Upper lobe of left lung (tissue), 6 donors: ENCODE results near the gene CCT8. TPM values are rescaled to one million over a fixed set of nuclear protein-coding genes. Genes with fewer than 3 reads are reported as not detected.
A peak's percentile ranks its signal among the peaks of the same experiment; 100 is the strongest.

Source experiments
- ATAC-seq, 2 donors: fragments of 200-7000 bp; cut with Tn5 transposase; one replicate each; pipeline ENCODE4 v1.9.1; 2022; ENCODE audit warnings: mild to moderate bottlenecking in 2 of 2, moderate library complexity in 2 of 2; ENCODE audit not compliant: low FRiP score in 2 of 2
- DNase-seq, 2 donors: peaks; one replicate each; pipeline ENCODE4 v3.0.0-alpha.2; 2019 to 2020
- H3K27ac ChIP-seq, 4 donors: fragments of 200-600 bp; sonication (generic); one replicate each; pipeline ENCODE4 v1.5.1; 2016 to 2019
- H3K27me3 ChIP-seq, 4 donors: fragments of 200-600 bp; sonication (generic); one replicate each; pipeline ENCODE4 v1.5.1; 2017 to 2019
- H3K36me3 ChIP-seq, 4 donors: fragments of 200-600 bp; sonication (generic); one replicate each; pipeline ENCODE4 v1.5.1; 2016 to 2019
- H3K4me1 ChIP-seq, 4 donors: fragments of 200-600 bp; sonication (generic); one replicate each; pipeline ENCODE4 v1.5.1; 2018 to 2019
- H3K4me3 ChIP-seq, 4 donors: fragments of 200-600 bp; sonication (generic); one replicate each; pipeline ENCODE4 v1.5.1; 2017 to 2019; ENCODE audit warnings: mild to moderate bottlenecking in 2 of 4, moderate library complexity in 1 of 4
- H3K9me3 ChIP-seq, 4 donors: fragments of 200-600 bp; sonication (generic); one replicate each; pipeline ENCODE4 v1.5.1; 2018 to 2019
- CTCF ChIP-seq, 6 experiments: fragments of 450-650 bp in 4 of 6; fragments of 200-600 bp in 2 of 6; sonication (generic) in 2 of 6; IDR thresholded peaks; one replicate each; pipeline ENCODE4 v1.5.1; 2016 to 2019; ENCODE audit warnings: antibody characterized with exemption in 6 of 6
- EP300 ChIP-seq, 4 donors: sonication (generic); formaldehyde crosslinking; IDR thresholded peaks; one replicate each; pipeline ENCODE4 v1.5.1; 2017; ENCODE audit warnings: antibody characterized with exemption in 4 of 4, control low read depth in 2 of 4
- POLR2A ChIP-seq, 4 donors: fragments of 450-650 bp; IDR thresholded peaks; one replicate each; pipeline ENCODE4 v1.5.1; 2016 to 2017; ENCODE audit warnings: antibody characterized with exemption in 4 of 4, mild to moderate bottlenecking in 2 of 4
- POLR2AphosphoS5 ChIP-seq, 2 donors: sonication (generic); formaldehyde crosslinking; IDR thresholded peaks; one replicate each; pipeline ENCODE4 v1.5.1; 2017; ENCODE audit warnings: antibody characterized with exemption in 2 of 2
- WGBS, 2 donors: methylation state at CpG; one replicate each; pipeline ENCODE4 v1.1.5; 2017 to 2018; 5-methylcytosine and 5-hydroxymethylcytosine counted together
- total RNA-seq, 6 donors: library from RNA; depleted of rRNA in 4 of 6; stranded (reverse); fragments of >200 nt in 4 of 6; gene quantifications; one replicate each; pipeline versions ENCODE4 v1.1.0 to v1.2.1, GENCODE V29; 2016 to 2021
- donor health status: DM: no; HTN: no; CAD: no; lungs with moderate emphysema.
- donor health status: DM: no; HTN: yes; CAD: no; lungs with severe emphysema.

CCT8 gene
- total RNA-seq, 6 donors from 2014 or later, result 39.8 to 133 (median 99.0) TPM

GRCh38 chr21:29096218-29097015 is 23.0 kb upstream of the CCT8 start:
- 74 to 86% methylated on average over 8 of the region's 8 CpGs for WGBS, 2 donors
- Histone ChIP-seq H3K9me3 (no peaks in the 10 kb centered on the region), H3K27me3 (no peaks in the 10 kb centered on the region), H3K27ac (no peak overlapping the region), H3K4me3 (no peak overlapping the region), H3K36me3 (no peaks in the 10 kb centered on the region), H3K4me1 (no peaks in the 10 kb centered on the region)
- peak in 1 of 2 donors; percentile 59 for ATAC-seq
- no peak for DNase-seq
- TF ChIP-seq EP300 (IDR thresholded peaks at IDR 0.05) (no peak), POLR2A (IDR thresholded peaks at IDR 0.05) (no peak), CTCF (IDR thresholded peaks at IDR 0.05) (no peak), POLR2AphosphoS5 (IDR thresholded peaks at IDR 0.05) (no peak)

GRCh38 chr21:29092102-29092959 is 18.9 kb upstream of the CCT8 start:
- WGBS, 2 donors, result 65 to 73% methylated on average over 9 of the region's 9 CpGs
- no peaks in the 10 kb centered on the region for H3K27me3 ChIP-seq
- ATAC-seq, result peak in 1 of 2 donors; percentile 23

GRCh38 chr21:29091033-29091432 is 17.6 kb upstream of the CCT8 start:
- WGBS, 2 donors, result 50 to 74% methylated on average over 1 of the region's 1 CpG
- no peak for DNase-seq
- H3K27ac ChIP-seq, result no peak overlapping the region
- H3K27me3 ChIP-seq, result no peaks in the 10 kb centered on the region
- TF ChIP-seq CTCF (IDR thresholded peaks at IDR 0.05), result no peak
- no peak for TF ChIP-seq POLR2AphosphoS5 (IDR thresholded peaks at IDR 0.05)
- H3K9me3 ChIP-seq, result no peaks in the 10 kb centered on the region
- H3K4me1 ChIP-seq, result peaks cover 0 to 6% (median 2%) of the 10 kb centered on the region in 4 donors
- H3K36me3 ChIP-seq, result no peaks in the 10 kb centered on the region
- no peak for ATAC-seq
- H3K4me3 ChIP-seq, result no peak overlapping the region

More at GRCh38 chr21:29092102-29092959, 18.9 kb upstream of the CCT8 start:
- H3K27ac ChIP-seq, result no peak overlapping the region
- no peak for TF ChIP-seq POLR2AphosphoS5 (IDR thresholded peaks at IDR 0.05)
- no peak for TF ChIP-seq CTCF (IDR thresholded peaks at IDR 0.05)
- no peak for TF ChIP-seq EP300 (IDR thresholded peaks at IDR 0.05)
- no peak for TF ChIP-seq POLR2A (IDR thresholded peaks at IDR 0.05)
- DNase-seq, result no peak
- no peaks in the 10 kb centered on the region for H3K9me3 ChIP-seq
- peaks cover 0 to 6% (median 2%) of the 10 kb centered on the region in 4 donors for H3K4me1 ChIP-seq
- no peaks in the 10 kb centered on the region for H3K36me3 ChIP-seq
- no peak overlapping the region for H3K4me3 ChIP-seq

DNA sequence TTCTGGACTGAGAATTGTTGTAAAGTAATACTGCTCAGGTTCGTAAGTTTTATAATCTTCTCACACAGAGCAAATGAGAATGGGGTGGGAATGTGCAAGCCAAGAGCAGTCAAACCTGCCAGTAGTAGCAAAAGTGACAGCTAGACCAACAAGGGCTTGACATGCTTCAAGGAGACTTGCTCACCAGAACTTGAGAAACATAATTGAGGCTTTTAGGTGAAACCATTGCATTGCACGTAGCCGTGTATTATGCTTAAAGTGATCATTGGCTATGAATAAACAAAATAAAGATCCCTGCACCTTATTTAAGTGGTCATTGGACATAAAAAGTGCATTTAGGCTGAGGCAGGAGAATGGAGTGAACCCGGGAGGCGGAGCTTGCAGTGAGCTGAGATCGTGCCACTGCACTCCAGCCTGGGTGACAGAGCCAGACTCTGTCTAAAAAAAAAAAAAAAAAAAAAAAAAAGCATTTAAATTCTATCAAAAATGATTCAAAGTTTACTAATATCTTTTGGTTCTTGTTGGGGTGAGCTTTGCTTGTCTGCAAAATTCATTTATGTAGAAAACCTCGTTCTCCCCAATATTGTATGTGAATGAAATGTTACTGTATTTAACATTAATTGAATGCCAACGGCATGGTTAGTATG is 11.8 kb upstream of the CCT8 start:
- no peak overlapping the region for H3K27ac ChIP-seq
- DNase-seq (no peak), ATAC-seq (no peak)
- no peaks in the 10 kb centered on the region for H3K27me3 ChIP-seq
- 82 to 83% methylated on average over 8 of the region's 8 CpGs for WGBS, 2 donors
- no peaks in the 10 kb centered on the region for H3K9me3 ChIP-seq
- H3K36me3 ChIP-seq, result no peaks in the 10 kb centered on the region
- TF ChIP-seq POLR2AphosphoS5 (IDR thresholded peaks at IDR 0.05) (no peak), POLR2A (IDR thresholded peaks at IDR 0.05) (no peak), EP300 (IDR thresholded peaks at IDR 0.05) (no peak), CTCF (IDR thresholded peaks at IDR 0.05) (no peak)
- H3K4me1 ChIP-seq, result peaks cover 1 to 13% (median 7%) of the 10 kb centered on the region in 4 donors
- H3K4me3 ChIP-seq, result no peak overlapping the region
